Endodermal cell (in vitro differentiated cells): ENCODE measurements around the gene SLC47A2. TPM values are rescaled to one million over a fixed set of nuclear protein-coding genes. Genes with fewer than 3 reads are reported as not detected.

Source experiments
- DNase-seq: peaks from one replicate; pipeline ENCODE4 v3.0.0-alpha.2; 2017
- H3K27ac ChIP-seq: 2 replicates; pipeline ENCODE4 v1.5.1; 2013; ENCODE audit warnings: mild to moderate bottlenecking, low read depth, low read length, moderate library complexity
- H3K27me3 ChIP-seq: 2 replicates; pipeline ENCODE4 v1.6.1; 2013; ENCODE audit warnings: mild to moderate bottlenecking, low read length, moderate library complexity; ENCODE audit not compliant: insufficient read depth, control insufficient read depth, poor library complexity, severe bottlenecking
- H3K36me3 ChIP-seq: 2 replicates; pipeline ENCODE4 v1.7.0; 2013; ENCODE audit warnings: mild to moderate bottlenecking, low read length, moderate library complexity; ENCODE audit not compliant: control insufficient read depth, insufficient read depth
- H3K4me1 ChIP-seq: one replicate; pipeline ENCODE4 v1.7.0; 2013; ENCODE audit warnings: low read length; ENCODE audit not compliant: control insufficient read depth, insufficient read depth
- H3K4me3 ChIP-seq: 2 replicates; pipeline ENCODE4 v1.5.1; 2013; ENCODE audit warnings: mild to moderate bottlenecking, low read length, moderate library complexity
- H3K9ac ChIP-seq: 2 replicates; pipeline ENCODE4 v1.6.1; 2013; ENCODE audit warnings: mild to moderate bottlenecking, low read length, moderate library complexity; ENCODE audit not compliant: poor library complexity, severe bottlenecking; ENCODE audit errors: extremely low read depth
- H3K9me3 ChIP-seq: 2 replicates; pipeline ENCODE4 v1.6.1; 2013; ENCODE audit warnings: mild to moderate bottlenecking, low read length, moderate library complexity; ENCODE audit not compliant: control insufficient read depth
- H3K27ac Mint-ChIP-seq: 2 replicates; pipeline ENCODE4 v1.8.0; 2020; ENCODE audit warnings: mixed read lengths
- H3K27me3 Mint-ChIP-seq: 2 replicates; pipeline ENCODE4 v1.8.0; 2021; ENCODE audit warnings: mild to moderate bottlenecking, mixed read lengths; ENCODE audit not compliant: insufficient read depth
- H3K36me3 Mint-ChIP-seq: 2 replicates; pipeline ENCODE4 v1.8.0; 2020; ENCODE audit warnings: low read depth, mixed read lengths
- H3K4me1 Mint-ChIP-seq: 2 replicates; pipeline ENCODE4 v1.8.0; 2020; ENCODE audit warnings: mixed read lengths
- H3K4me3 Mint-ChIP-seq: 2 replicates; pipeline ENCODE4 v1.8.0; 2020; ENCODE audit warnings: mild to moderate bottlenecking, moderate library complexity, mixed read lengths
- H3K9me3 Mint-ChIP-seq: 2 replicates; pipeline ENCODE4 v1.8.0; 2020; ENCODE audit warnings: mild to moderate bottlenecking, mixed read lengths
- WGBS, 2 experiments: methylation state at CpG; one replicate each; pipeline versions ENCODE4 v1.1.5 to v1.1.7; 2013; ENCODE audit warnings: missing lambda C conversion rate in 2 of 2, mixed read lengths in 1 of 2; ENCODE audit not compliant: insufficient coverage in 1 of 2, insufficient read length in 1 of 2; 5-methylcytosine and 5-hydroxymethylcytosine counted together
- total RNA-seq, 2 donors: library from RNA; stranded (reverse); fragmentation: NEBNext Ultra II Directional in 1 of 2; extraction: Animal tissue kit (Norgen Biotek cat#: 25700) in 1 of 2; gene quantifications; 2 replicates in 1 of 2; 3 replicates in 1 of 2; pipeline ENCODE4 v1.2.1, GENCODE V29; 2021
- TF ChIP-seq, protein P1 (sequence below): fragments of 200-600 bp; sonication (generic); conservative IDR thresholded peaks from 2 replicates; pipeline ENCODE4 v1.5.0; 2021; ENCODE audit warnings: antibody characterized with exemption, mild to moderate bottlenecking

The SLC47A2 gene
- total RNA-seq, 2 donors from 2014 or later, result not detected

DNA sequence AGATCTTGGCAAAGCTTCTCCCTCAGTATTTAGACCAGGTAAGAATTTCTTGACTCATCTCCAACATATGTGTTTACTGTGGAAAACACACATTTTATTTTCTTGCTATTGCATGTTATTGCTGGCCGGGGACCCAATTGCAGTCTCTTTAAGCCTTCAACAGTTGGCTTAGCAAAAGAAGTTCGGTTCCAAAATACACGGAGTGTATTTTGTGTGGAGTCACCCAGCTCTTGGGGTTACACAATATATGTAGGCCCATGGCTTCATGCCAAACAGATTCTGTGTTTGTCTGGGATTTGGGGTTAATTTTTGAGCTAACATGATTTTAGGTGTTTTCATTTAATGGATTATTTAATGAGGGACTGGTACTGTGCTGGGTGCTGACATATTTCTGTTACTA lies 63.8 kb downstream of the SLC47A2 start:
- Histone ChIP-seq H3K27ac (no peak overlapping the region), H3K9me3 (peaks cover 34% of the 10 kb centered on the region), H3K9ac (no peak overlapping the region), H3K36me3 (peaks cover 57% of the 10 kb centered on the region), H3K4me3 (no peak overlapping the region), H3K27me3 (no peaks in the 10 kb centered on the region), H3K4me1 (peaks cover 3% of the 10 kb centered on the region)
- no peaks in the 10 kb centered on the region for H3K27me3 Mint-ChIP-seq
- TF ChIP-seq, protein P1, sequence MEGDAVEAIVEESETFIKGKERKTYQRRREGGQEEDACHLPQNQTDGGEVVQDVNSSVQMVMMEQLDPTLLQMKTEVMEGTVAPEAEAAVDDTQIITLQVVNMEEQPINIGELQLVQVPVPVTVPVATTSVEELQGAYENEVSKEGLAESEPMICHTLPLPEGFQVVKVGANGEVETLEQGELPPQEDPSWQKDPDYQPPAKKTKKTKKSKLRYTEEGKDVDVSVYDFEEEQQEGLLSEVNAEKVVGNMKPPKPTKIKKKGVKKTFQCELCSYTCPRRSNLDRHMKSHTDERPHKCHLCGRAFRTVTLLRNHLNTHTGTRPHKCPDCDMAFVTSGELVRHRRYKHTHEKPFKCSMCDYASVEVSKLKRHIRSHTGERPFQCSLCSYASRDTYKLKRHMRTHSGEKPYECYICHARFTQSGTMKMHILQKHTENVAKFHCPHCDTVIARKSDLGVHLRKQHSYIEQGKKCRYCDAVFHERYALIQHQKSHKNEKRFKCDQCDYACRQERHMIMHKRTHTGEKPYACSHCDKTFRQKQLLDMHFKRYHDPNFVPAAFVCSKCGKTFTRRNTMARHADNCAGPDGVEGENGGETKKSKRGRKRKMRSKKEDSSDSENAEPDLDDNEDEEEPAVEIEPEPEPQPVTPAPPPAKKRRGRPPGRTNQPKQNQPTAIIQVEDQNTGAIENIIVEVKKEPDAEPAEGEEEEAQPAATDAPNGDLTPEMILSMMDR, result no peak
- peaks cover 30% of the 10 kb centered on the region for H3K9me3 Mint-ChIP-seq
- no peak overlapping the region for H3K4me3 Mint-ChIP-seq
- H3K27ac Mint-ChIP-seq, result no peak overlapping the region
- peaks cover 24% of the 10 kb centered on the region for H3K4me1 Mint-ChIP-seq
- WGBS, 2 experiments, result 93 to 100% methylated on average over 2 to 3 of the region's 3 CpGs
- no peak for DNase-seq
- H3K36me3 Mint-ChIP-seq, result peaks cover 51% of the 10 kb centered on the region

GRCh38 chr17:19651451-19652238 lies 64.7 kb downstream of the SLC47A2 start:
- Histone ChIP-seq H3K9ac (no peak overlapping the region), H3K27me3 (no peaks in the 10 kb centered on the region), H3K4me1 (peaks cover 4% of the 10 kb centered on the region), H3K27ac (no peak overlapping the region), H3K36me3 (peaks cover 47% of the 10 kb centered on the region), H3K9me3 (peaks cover 34% of the 10 kb centered on the region), H3K4me3 (peak overlapping the region; percentile 99)
- Mint-ChIP-seq H3K4me1 (peaks cover 23% of the 10 kb centered on the region), H3K36me3 (peaks cover 47% of the 10 kb centered on the region), H3K4me3 (no peak overlapping the region), H3K27me3 (peaks cover 1% of the 10 kb centered on the region), H3K27ac (no peak overlapping the region), H3K9me3 (peaks cover 30% of the 10 kb centered on the region)
- WGBS, 2 experiments, result 89 to 94% methylated on average over 4 to 5 of the region's 5 CpGs
- no peak for DNase-seq
- TF ChIP-seq, protein P1, result no peak

DNA sequence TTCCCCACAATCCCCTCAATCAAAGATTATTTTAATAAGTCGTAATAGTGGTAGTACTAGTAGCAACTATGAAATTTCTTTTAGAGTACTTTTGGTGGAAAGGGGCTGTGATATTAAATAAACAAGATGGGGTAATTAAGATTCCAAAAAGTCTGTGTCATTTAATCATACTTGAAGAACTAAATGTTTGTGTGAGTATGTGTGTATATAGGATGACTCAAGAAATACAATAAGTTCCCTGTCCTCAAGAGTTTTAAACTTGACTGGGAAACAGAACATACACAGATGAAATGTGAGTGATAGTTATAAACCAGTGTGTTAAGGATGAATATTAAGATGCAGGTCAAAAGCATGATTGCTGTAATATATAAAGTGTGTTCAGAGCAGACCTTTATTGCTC lies 65.6 kb downstream of the SLC47A2 start:
- WGBS, 2 experiments, result 89% methylated on average over 1 of the region's 1 CpG; no CpG with 5 or more reads in 1 of the 2 experiments
- H3K4me3 ChIP-seq, result peak overlapping the region; percentile 99
- peak overlapping the region; percentile 71 for H3K4me3 Mint-ChIP-seq

More for the DNA sequence above, 65.6 kb downstream of the SLC47A2 start:
- Mint-ChIP-seq H3K27ac (no peak overlapping the region), H3K36me3 (peaks cover 39% of the 10 kb centered on the region), H3K4me1 (peaks cover 27% of the 10 kb centered on the region), H3K27me3 (peaks cover 7% of the 10 kb centered on the region), H3K9me3 (peaks cover 30% of the 10 kb centered on the region)
- H3K36me3 ChIP-seq, result peaks cover 39% of the 10 kb centered on the region
- H3K4me1 ChIP-seq, result peaks cover 4% of the 10 kb centered on the region
- DNase-seq, result no peak
- H3K27me3 ChIP-seq, result no peaks in the 10 kb centered on the region
- no peak overlapping the region for H3K27ac ChIP-seq
- H3K9me3 ChIP-seq, result peaks cover 34% of the 10 kb centered on the region
- H3K9ac ChIP-seq, result no peak overlapping the region
- TF ChIP-seq, protein P1, result no peak
